T47D (cell line): ENCODE data around the gene TMEM100.

Experiments
- DNase-seq, 2 experiments: peaks; one replicate each; pipeline versions ENCODE4 v3.0.0 to v3.0.0-alpha.2; 2011 to 2012; ENCODE audit warnings: low read depth in 1 of 2, low spot score in 1 of 2
- JUND ChIP-seq: IDR thresholded peaks from 2 replicates; pipeline ENCODE4 v1.6.1; 2012; ENCODE audit warnings: low read depth
- in situ Hi-C: cut with HindIII; loops from 2 replicates; pipeline ENCODE4 v1.10.0; 2016; ENCODE audit warnings: low sequenced_read_pairs, low pct_unique_long_range_greater_than_20kb

Gene TMEM100

GRCh38 chr17:55722742-55723487 lies at the start of gene TMEM100:
TSS of gene TMEM100 (minus strand) at chr17:55722864. CDS start at chr17:55721070, 1,794 bp downstream.
- DNase-seq, result no peak
- in situ Hi-C loops, result no loop called here

GRCh38 chr17:55772086-55772485 lies 49.4 kb upstream of the TMEM100 start:
- no peak for DNase-seq
- TF ChIP-seq JUND, result no peak
- in situ Hi-C loops, result no loop called here

More at GRCh38 chr17:55722742-55723487, at the start of gene TMEM100:
- no peak for TF ChIP-seq JUND

GRCh38 chr17:55770196-55770870 lies 47.7 kb upstream of the TMEM100 start:
- TF ChIP-seq JUND, result no peak
- in situ Hi-C loops, result no loop called here
- peak; percentile 74 to 77 for DNase-seq

- no peak for DNase-seq
- no peak for TF ChIP-seq JUND
- in situ Hi-C loops, result no loop called here
These were observed 46.9 kb upstream of the TMEM100 start for GRCh38 chr17:55769625-55770000.

GRCh38 chr17:55768936-55769624 lies 46.4 kb upstream of the TMEM100 start:
- DNase-seq, result no peak
- in situ Hi-C loops, result no loop called here
- TF ChIP-seq JUND, result no peak

GRCh38 chr17:55765472-55765871 lies 42.8 kb upstream of the TMEM100 start:
- in situ Hi-C loops, result no loop called here
- TF ChIP-seq JUND, result no peak
- DNase-seq, result no peak

GRCh38 chr17:55764610-55765009 lies 41.9 kb upstream of the TMEM100 start:
- no peak for DNase-seq
- in situ Hi-C loops, result no loop called here
- TF ChIP-seq JUND, result no peak

- DNase-seq, result no peak
- in situ Hi-C loops, result no loop called here
- no peak for TF ChIP-seq JUND
These were observed 41.2 kb upstream of the TMEM100 start for GRCh38 chr17:55763856-55764255.

GRCh38 chr17:55762086-55762858 lies 39.6 kb upstream of the TMEM100 start:
- no peak for DNase-seq
- TF ChIP-seq JUND, result no peak
- in situ Hi-C loops, result no loop called here

- in situ Hi-C loops, result no loop called here
- TF ChIP-seq JUND, result no peak
- no peak for DNase-seq
These were observed 38.1 kb upstream of the TMEM100 start for GRCh38 chr17:55760643-55761355.

- no peak for TF ChIP-seq JUND
- in situ Hi-C loops, result no loop called here
- peak in 1 of 2 experiments; percentile 77 for DNase-seq
These were observed 35.5 kb upstream of the TMEM100 start for GRCh38 chr17:55758171-55758570.

- TF ChIP-seq JUND, result no peak
- in situ Hi-C loops, result no loop called here
- no peak for DNase-seq
These were observed 35.0 kb upstream of the TMEM100 start for GRCh38 chr17:55757659-55758058.
